Measurements from ENCODE around the gene RFX2. TPM values are rescaled to one million over a fixed set of nuclear protein-coding genes. Genes with fewer than 3 reads are reported as not detected.

Gene RFX2
- total and polyA plus RNA-seq, 10 of the 15 experiments (the other 5 are each of a cell fraction or from before 2014, with no cell fraction given) = 3.2 to 9.8 (median 4.7) TPM

DNA sequence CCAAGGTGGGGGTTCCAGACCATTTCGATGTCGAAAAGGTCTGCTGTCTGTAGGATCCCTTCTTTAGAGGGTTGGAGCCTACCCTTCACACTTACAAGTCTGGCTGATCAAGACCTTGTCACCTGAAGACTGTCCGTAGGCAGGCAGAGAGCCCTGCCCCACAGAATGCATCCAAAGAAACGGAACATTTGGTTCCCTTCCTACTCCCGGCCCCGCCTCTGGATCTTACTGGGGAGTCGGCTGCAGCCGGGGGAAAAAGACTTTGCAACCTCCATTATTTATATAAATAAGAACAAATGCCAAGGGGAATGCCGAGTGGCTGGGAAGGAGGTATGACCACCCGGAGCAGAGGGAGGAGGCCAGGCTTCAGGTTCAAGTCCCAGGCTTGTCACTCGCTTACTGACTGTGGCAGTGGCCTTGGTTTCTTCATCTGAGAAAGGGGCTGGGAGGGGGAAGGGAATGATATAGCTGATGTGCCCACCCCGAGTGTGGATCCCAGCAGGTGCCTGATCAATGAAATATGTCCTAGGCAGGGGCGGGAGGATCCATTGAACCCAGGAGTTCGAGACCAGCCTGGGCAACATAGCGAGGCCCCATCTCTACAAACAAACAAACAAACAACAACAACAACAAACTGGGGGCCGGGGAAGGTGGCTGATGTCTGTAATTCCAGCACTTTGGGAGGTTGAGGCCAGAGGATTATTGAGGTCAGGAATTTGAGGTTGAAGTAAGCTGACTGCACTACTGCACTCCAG lies 48.7 kb downstream of the RFX2 start (continued):
- TF ChIP-seq NBN (IDR thresholded peaks at IDR 0.05) (no peak), MTA2 (IDR thresholded peaks at IDR 0.05; ENCODE audit: low read depth) (no peak), MXI1 (IDR thresholded peaks at IDR 0.05; ENCODE audit: low read depth, low read length) (no peak), CREM (IDR thresholded peaks at IDR 0.05; ENCODE audit: low read depth) (no peak), BCL3 (IDR thresholded peaks at IDR 0.05; ENCODE audit: borderline replicate concordance, insufficient read depth, low read depth, low read length, poor library complexity, severe bottlenecking) (no peak), ZNF274 (IDR thresholded peaks at IDR 0.05; ENCODE audit: insufficient read depth, insufficient read length) (no peak), DPF2 (IDR thresholded peaks at IDR 0.05) (no peak), HDAC2 (IDR thresholded peaks at IDR 0.05) (no peak), SMC3 (IDR thresholded peaks at IDR 0.05; ENCODE audit: borderline replicate concordance, low read length) (no peak), GABPA (IDR thresholded peaks at IDR 0.05; ENCODE audit: low read depth) (no peak)
- TF ChIP-seq, protein P1, sequence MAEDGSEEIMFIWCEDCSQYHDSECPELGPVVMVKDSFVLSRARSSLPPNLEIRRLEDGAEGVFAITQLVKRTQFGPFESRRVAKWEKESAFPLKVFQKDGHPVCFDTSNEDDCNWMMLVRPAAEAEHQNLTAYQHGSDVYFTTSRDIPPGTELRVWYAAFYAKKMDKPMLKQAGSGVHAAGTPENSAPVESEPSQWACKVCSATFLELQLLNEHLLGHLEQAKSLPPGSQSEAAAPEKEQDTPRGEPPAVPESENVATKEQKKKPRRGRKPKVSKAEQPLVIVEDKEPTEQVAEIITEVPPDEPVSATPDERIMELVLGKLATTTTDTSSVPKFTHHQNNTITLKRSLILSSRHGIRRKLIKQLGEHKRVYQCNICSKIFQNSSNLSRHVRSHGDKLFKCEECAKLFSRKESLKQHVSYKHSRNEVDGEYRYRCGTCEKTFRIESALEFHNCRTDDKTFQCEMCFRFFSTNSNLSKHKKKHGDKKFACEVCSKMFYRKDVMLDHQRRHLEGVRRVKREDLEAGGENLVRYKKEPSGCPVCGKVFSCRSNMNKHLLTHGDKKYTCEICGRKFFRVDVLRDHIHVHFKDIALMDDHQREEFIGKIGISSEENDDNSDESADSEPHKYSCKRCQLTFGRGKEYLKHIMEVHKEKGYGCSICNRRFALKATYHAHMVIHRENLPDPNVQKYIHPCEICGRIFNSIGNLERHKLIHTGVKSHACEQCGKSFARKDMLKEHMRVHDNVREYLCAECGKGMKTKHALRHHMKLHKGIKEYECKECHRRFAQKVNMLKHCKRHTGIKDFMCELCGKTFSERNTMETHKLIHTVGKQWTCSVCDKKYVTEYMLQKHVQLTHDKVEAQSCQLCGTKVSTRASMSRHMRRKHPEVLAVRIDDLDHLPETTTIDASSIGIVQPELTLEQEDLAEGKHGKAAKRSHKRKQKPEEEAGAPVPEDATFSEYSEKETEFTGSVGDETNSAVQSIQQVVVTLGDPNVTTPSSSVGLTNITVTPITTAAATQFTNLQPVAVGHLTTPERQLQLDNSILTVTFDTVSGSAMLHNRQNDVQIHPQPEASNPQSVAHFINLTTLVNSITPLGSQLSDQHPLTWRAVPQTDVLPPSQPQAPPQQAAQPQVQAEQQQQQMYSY (CRISPR knock-in tag; IDR thresholded peaks at IDR 0.05) = no peak
